GM12878 (cell line): ENCODE data around the gene PLGRKT. TPM values are rescaled to one million over a fixed set of nuclear protein-coding genes. Genes with fewer than 3 reads are reported as not detected.

Source experiments
- CBX3 ChIP-seq: fragments of 200-600 bp; sonication (generic); IDR thresholded peaks from 2 replicates; pipeline ENCODE4 v1.6.1; 2016; ENCODE audit warnings: low read depth, borderline replicate concordance
- CHD4 ChIP-seq: fragments of 200-600 bp; sonication (generic); IDR thresholded peaks from 2 replicates; pipeline ENCODE4 v1.6.1; 2016; ENCODE audit warnings: mild to moderate bottlenecking
- EGR1 ChIP-seq, 2 experiments: IDR thresholded peaks; 1 replicate in 1 of 2; 2 replicates in 1 of 2; pipeline ENCODE4 v1.6.1; 2011 to 2012; ENCODE audit warnings: low read depth in 2 of 2, low read length in 2 of 2, borderline replicate concordance in 1 of 2, mild to moderate bottlenecking in 1 of 2, moderate library complexity in 1 of 2
- ESRRA ChIP-seq: IDR thresholded peaks from 2 replicates; pipeline ENCODE4 v1.6.1; 2012; ENCODE audit warnings: mild to moderate bottlenecking, low read length, improper control_type of control experiment
- PAX5 ChIP-seq: IDR thresholded peaks from 2 replicates; pipeline ENCODE4 v1.6.1; 2011; ENCODE audit warnings: low read depth, low read length, borderline replicate concordance
- PRDM15 ChIP-seq: fragments of 450-650 bp; formaldehyde crosslinking; IDR thresholded peaks from 2 replicates; pipeline ENCODE4 v1.4.0; 2020; ENCODE audit warnings: mild to moderate bottlenecking, moderate library complexity
- STAT1 ChIP-seq: fragments of 450-650 bp; conservative IDR thresholded peaks from 2 replicates; pipeline ENCODE4 v1.6.1; 2014; ENCODE audit warnings: antibody characterized with exemption, mild to moderate bottlenecking
- polyA plus RNA-seq, 11 experiments: library from polyadenylated mRNA; depleted of rRNA in 4 of 11; unstranded in 6 of 11; stranded (reverse) in 5 of 11; fragments of >200 nt; fragmentation: Nextera tagmentation in 4 of 11; fragmentation: Illumina TruSeq in 1 of 11; extraction: Ambion mirVana in 4 of 11; extraction: Trizol in 1 of 11; gene quantifications; 1 replicate in 1 of 11; 2 replicates in 10 of 11; pipeline versions ENCODE4 v1.2.1 to v1.2.3, GENCODE V29; 2011 to 2016; ENCODE audit warnings: inconsistent platforms in 2 of 11, missing spikeins in 2 of 11, low read depth in 1 of 11
- total RNA-seq, 4 experiments: library from RNA; depleted of rRNA in 3 of 4; stranded (reverse); fragments of >200 nt in 3 of 4; fragmentation: Illumina TruSeq in 1 of 4; extraction: Trizol in 1 of 4; gene quantifications; 2 replicates each; pipeline versions ENCODE4 v1.2.1 to v1.2.3, GENCODE V29; 2013 to 2021
- TF ChIP-seq, protein P1 (sequence below): IDR thresholded peaks from 2 replicates; pipeline ENCODE4 v1.6.1; 2012; ENCODE audit warnings: low read length, inconsistent platforms

Gene PLGRKT
- total and polyA plus RNA-seq, 10 of the 15 experiments (the other 5 are each of a cell fraction or from before 2014, with no cell fraction given), result 25.2 to 72.3 (median 38.4) TPM

DNA sequence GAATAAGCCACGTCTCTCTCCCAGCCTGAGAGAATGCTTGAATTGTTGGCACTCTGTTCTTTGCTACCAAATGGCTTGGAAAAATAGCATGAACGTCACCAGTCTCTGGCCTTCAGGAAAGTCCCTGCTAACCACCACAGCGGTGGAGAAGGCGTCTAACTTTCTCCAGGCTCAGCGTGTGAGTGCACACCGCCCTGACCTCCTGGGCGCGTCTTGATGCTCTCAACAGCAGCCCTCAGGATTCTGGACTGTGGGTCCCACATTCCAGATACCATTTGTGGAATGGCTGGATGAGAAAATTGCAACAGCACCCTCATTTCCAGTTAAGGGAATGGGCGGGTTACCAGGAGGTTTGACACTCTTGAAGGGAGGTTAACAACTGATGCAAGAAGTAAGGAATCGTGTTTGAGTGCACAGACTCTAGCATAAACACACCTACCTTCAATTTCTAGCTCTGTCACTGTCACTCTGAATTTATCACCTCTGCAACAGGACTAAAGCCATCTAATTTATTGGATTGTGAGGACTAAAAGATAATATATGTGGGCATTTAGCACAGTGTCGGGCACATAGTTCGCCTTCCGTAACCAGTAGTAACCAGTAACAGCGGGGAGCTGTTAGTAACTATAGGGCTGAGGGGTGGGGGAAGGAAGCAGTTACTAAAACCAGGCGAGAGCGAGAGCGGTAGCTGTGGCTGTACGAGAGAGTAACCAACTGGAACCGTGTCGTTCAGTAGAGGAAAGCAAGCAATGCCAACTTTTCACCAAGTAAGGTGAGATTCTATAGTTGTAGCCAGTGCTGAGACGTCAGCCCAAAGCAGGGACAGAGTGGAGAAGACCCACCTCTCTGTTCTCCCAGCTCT is 807 bp upstream of the PLGRKT start (continued):
- TF ChIP-seq PRDM15, result no peak
- TF ChIP-seq, protein P1, sequence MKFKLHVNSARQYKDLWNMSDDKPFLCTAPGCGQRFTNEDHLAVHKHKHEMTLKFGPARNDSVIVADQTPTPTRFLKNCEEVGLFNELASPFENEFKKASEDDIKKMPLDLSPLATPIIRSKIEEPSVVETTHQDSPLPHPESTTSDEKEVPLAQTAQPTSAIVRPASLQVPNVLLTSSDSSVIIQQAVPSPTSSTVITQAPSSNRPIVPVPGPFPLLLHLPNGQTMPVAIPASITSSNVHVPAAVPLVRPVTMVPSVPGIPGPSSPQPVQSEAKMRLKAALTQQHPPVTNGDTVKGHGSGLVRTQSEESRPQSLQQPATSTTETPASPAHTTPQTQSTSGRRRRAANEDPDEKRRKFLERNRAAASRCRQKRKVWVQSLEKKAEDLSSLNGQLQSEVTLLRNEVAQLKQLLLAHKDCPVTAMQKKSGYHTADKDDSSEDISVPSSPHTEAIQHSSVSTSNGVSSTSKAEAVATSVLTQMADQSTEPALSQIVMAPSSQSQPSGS, result peak; percentile 65; the same call in 1 of the 2 replicates
- no peak for TF ChIP-seq CBX3
- TF ChIP-seq EGR1 (IDR thresholded peaks at IDR 0.05; ENCODE audit: borderline replicate concordance in 1 of 2, low read depth in 2 of 2, low read length in 2 of 2), result peak in 1 of 2 experiments; percentile 72; a peak in 2 of 3 replicates
- TF ChIP-seq CHD4, result no peak
- TF ChIP-seq ESRRA, result no peak
- TF ChIP-seq PAX5, result peak; percentile 99
- TF ChIP-seq STAT1, result no peak
